ENCODE data around the gene AP1M1. TPM values are rescaled to one million over a fixed set of nuclear protein-coding genes. Genes with fewer than 3 reads are reported as not detected.

Gene AP1M1
- total RNA-seq, 2 donors from 2014 or later = 54.8 to 70.2 TPM

GRCh38 chr19:16261584-16262368 is 64.1 kb downstream of the AP1M1 start:
- Histone ChIP-seq H3K9me3 (no peaks in the 10 kb centered on the region), H3K27ac (no peak overlapping the region), H3K27me3 (no peaks in the 10 kb centered on the region), H3K4me1 (peaks cover 0 to 38% of the 10 kb centered on the region in 2 donors), H3K36me3 (no peaks in the 10 kb centered on the region), H3K4me3 (no peak overlapping the region)
- no peak for TF ChIP-seq CTCF (IDR thresholded peaks at IDR 0.05)
- DNase-seq (ENCODE audit: low spot score) = no peak

DNA sequence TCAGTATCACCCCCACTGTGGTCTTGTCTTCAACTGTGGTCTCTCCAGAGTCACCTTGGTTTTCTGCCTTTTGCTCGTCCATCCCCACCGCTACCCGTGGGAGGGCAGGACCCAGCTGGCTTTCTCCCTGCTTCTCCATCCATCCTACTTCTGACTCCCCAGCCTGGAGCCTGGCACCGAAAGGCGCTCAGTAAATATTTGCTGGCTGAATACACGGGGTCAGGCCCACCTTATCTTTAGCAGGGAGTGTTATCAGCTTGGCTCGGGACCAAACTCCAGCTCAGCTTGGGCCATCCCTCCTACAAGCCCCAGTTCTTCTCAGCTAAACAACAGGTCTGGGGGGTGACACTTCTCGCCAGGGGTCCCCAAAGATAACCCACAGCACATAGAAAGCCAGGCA is 64.9 kb downstream of the AP1M1 start:
- H3K36me3 ChIP-seq = no peaks in the 10 kb centered on the region
- no peak for TF ChIP-seq CTCF (IDR thresholded peaks at IDR 0.05)
- H3K4me3 ChIP-seq = no peak overlapping the region
- no peaks in the 10 kb centered on the region for H3K9me3 ChIP-seq
- H3K27me3 ChIP-seq = no peaks in the 10 kb centered on the region
- peak overlapping the region in 1 of 2 donors; percentile 28 for H3K27ac ChIP-seq
- peak; percentile 76 for DNase-seq (ENCODE audit: low spot score)
- peaks cover 0 to 38% of the 10 kb centered on the region in 2 donors for H3K4me1 ChIP-seq

- Histone ChIP-seq H3K36me3 (no peaks in the 10 kb centered on the region), H3K4me3 (no peak overlapping the region), H3K27ac (no peak overlapping the region), H3K9me3 (no peaks in the 10 kb centered on the region), H3K27me3 (no peaks in the 10 kb centered on the region), H3K4me1 (peaks cover 0 to 35% of the 10 kb centered on the region in 2 donors)
- no peak for DNase-seq (ENCODE audit: low spot score)
- TF ChIP-seq CTCF (IDR thresholded peaks at IDR 0.05) = no peak
These were observed 65.5 kb downstream of the AP1M1 start for GRCh38 chr19:16263141-16263761.

DNA sequence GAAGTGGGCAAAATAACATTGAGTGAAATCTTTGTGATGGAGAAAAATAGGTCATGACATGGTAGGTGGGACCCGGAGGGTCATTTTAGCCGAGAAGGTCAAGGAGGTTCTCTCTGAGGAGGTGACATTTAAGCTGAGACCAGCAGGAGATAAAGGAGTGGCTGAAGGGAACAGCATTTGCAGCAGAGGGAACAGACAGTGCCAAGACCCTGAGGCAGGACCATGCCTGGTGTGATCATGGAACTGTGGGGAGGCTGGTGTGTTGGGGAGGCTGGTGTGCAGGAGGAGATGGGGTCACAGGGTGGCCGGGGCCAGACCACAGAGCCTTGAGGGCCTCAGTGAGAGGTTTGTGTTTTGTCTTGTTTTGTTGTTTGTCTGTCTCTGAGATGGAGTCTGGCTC is 67.5 kb downstream of the AP1M1 start:
- DNase-seq (ENCODE audit: low spot score) = no peak

DNA sequence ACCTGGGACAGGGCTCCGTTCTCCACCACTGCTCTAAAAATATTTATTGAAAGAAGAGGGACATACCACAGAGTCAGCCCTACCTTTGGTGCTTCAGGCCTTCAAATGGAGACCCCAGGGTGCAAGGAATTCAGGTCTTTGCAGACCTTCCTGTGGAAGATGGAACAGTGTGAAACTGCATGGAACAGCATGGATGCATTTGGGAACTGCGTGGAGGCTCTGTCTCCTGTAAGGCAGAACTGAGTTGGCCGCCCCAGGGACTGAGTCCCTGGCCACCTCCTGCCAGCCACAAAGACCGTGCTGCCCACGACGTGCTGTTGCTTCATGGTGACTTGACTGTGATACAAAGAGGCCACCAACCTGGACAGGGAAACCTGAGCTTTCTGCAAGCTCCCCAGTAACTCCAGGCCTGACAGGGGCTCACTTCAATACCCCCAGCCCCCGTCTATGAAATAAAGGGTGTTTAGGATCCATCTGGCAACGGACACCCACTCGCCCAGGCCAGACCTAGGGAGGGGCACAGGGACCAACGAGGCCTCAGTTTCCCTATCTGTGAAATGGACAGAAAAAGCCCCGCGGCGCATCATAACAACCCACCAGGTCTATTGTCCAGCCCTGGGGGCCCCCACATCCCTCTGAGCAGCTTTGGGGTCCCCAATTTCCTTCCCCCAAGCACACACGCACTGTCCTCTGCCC is 68.3 kb downstream of the AP1M1 start:
- no peak for TF ChIP-seq CTCF (IDR thresholded peaks at IDR 0.05)
- Histone ChIP-seq H3K36me3 (no peaks in the 10 kb centered on the region), H3K27me3 (no peaks in the 10 kb centered on the region), H3K4me1 (peaks cover 0 to 14% of the 10 kb centered on the region in 2 donors), H3K9me3 (no peaks in the 10 kb centered on the region), H3K4me3 (no peak overlapping the region), H3K27ac (no peak overlapping the region)
- DNase-seq (ENCODE audit: low spot score) = no peak

More for the DNA sequence above, 67.5 kb downstream of the AP1M1 start:
- H3K9me3 ChIP-seq = no peaks in the 10 kb centered on the region
- no peaks in the 10 kb centered on the region for H3K27me3 ChIP-seq
- peaks cover 0 to 16% of the 10 kb centered on the region in 2 donors for H3K4me1 ChIP-seq
- no peak overlapping the region for H3K4me3 ChIP-seq
- no peak overlapping the region for H3K27ac ChIP-seq
- TF ChIP-seq CTCF (IDR thresholded peaks at IDR 0.05) = no peak
- H3K36me3 ChIP-seq = no peaks in the 10 kb centered on the region

All from right atrium auricular region (tissue), 2 donors.